ENCODE results near the gene RAB11A.

RAB11A gene

GRCh38 chr15:65918357-65918920, 49.1 kb downstream of the RAB11A start:
- DNase-seq: no peak

- DNase-seq: no peak
Observed at GRCh38 chr15:65918945-65919344, 49.7 kb downstream of the RAB11A start.

GRCh38 chr15:65919353-65919752, 50.1 kb downstream of the RAB11A start:
- no peak for DNase-seq

- no peak for DNase-seq
Observed at GRCh38 chr15:65920121-65920520, 50.8 kb downstream of the RAB11A start.

- no peak for DNase-seq
Observed at GRCh38 chr15:65920825-65921309, 51.6 kb downstream of the RAB11A start.

GRCh38 chr15:65921780-65922179, 52.5 kb downstream of the RAB11A start:
- no peak for DNase-seq

GRCh38 chr15:65922621-65923020, 53.3 kb downstream of the RAB11A start:
- DNase-seq: no peak

GRCh38 chr15:65923264-65923663, 54.0 kb downstream of the RAB11A start:
- no peak for DNase-seq

- DNase-seq: no peak
Observed at GRCh38 chr15:65924004-65924403, 54.7 kb downstream of the RAB11A start.

- DNase-seq: no peak
Observed at GRCh38 chr15:65925338-65925737, 56.0 kb downstream of the RAB11A start.

GRCh38 chr15:65926459-65926858, 57.2 kb downstream of the RAB11A start:
- DNase-seq: no peak

- no peak for DNase-seq
Observed at GRCh38 chr15:65926899-65927298, 57.6 kb downstream of the RAB11A start.

- DNase-seq: no peak
Observed at GRCh38 chr15:65927545-65927944, 58.3 kb downstream of the RAB11A start.

- DNase-seq: no peak
Observed at GRCh38 chr15:65929573-65929972, 60.3 kb downstream of the RAB11A start.

- DNase-seq: no peak
Observed at GRCh38 chr15:65930134-65930533, 60.8 kb downstream of the RAB11A start.

- no peak for DNase-seq
Observed at GRCh38 chr15:65931221-65931620, 61.9 kb downstream of the RAB11A start.

- no peak for DNase-seq
Observed at GRCh38 chr15:65935391-65935790, 66.1 kb downstream of the RAB11A start.

- no peak for DNase-seq
Observed at GRCh38 chr15:65936282-65936681, 67.0 kb downstream of the RAB11A start.

- DNase-seq: no peak
Observed at GRCh38 chr15:65937054-65937453, 67.8 kb downstream of the RAB11A start.

- DNase-seq: no peak
Observed at GRCh38 chr15:65937476-65937875, 68.2 kb downstream of the RAB11A start.

- no peak for DNase-seq
Observed at GRCh38 chr15:65938604-65939003, 69.3 kb downstream of the RAB11A start.

- DNase-seq: no peak
Observed at GRCh38 chr15:65939901-65940617, 70.8 kb downstream of the RAB11A start.

- no peak for DNase-seq
Observed at GRCh38 chr15:65940618-65940909, 71.3 kb downstream of the RAB11A start.
